Astrocyte of the cerebellum (primary cell): ENCODE data around the gene IFFO2.
A peak's percentile ranks its signal among the peaks of the same experiment; 100 is the strongest.

Experiments used
- DNase-seq: peaks from one replicate; pipeline ENCODE4 v3.0.0-alpha.2; 2011; ENCODE audit warnings: low read depth
- H3K4me3 ChIP-seq: 2 replicates; pipeline ENCODE4 v1.5.1; 2011; ENCODE audit warnings: mild to moderate bottlenecking, low read depth, low read length, moderate library complexity
- CTCF ChIP-seq: IDR thresholded peaks from 2 replicates; pipeline ENCODE4 v1.5.1; 2012; ENCODE audit warnings: low read length, low read depth, moderate library complexity, mild to moderate bottlenecking; ENCODE audit errors: missing control alignments
- in situ Hi-C: cut with HindIII; loops from 2 replicates; pipeline ENCODE4 v1.10.0; 2017; ENCODE audit warnings: low sequenced_read_pairs

Gene IFFO2

GRCh38 chr1:18918417-18918816, 38.1 kb downstream of the IFFO2 start:
- in situ Hi-C loops: no loop called here
- H3K4me3 ChIP-seq: no peak overlapping the region
- TF ChIP-seq CTCF: no peak
- DNase-seq: no peak

- in situ Hi-C loops: no loop called here
- no peak for DNase-seq
- TF ChIP-seq CTCF: no peak
- no peak overlapping the region for H3K4me3 ChIP-seq
These were observed 39.2 kb downstream of the IFFO2 start for GRCh38 chr1:18917071-18917799.

GRCh38 chr1:18915341-18915740, 41.1 kb downstream of the IFFO2 start:
- in situ Hi-C loops: no loop called here
- TF ChIP-seq CTCF: no peak
- DNase-seq: no peak
- no peak overlapping the region for H3K4me3 ChIP-seq

GRCh38 chr1:18913065-18913835, 43.2 kb downstream of the IFFO2 start:
- no peak overlapping the region for H3K4me3 ChIP-seq
- peak; percentile 51 for DNase-seq
- TF ChIP-seq CTCF: peak; percentile 100
- in situ Hi-C loops: no loop called here

- no peak for TF ChIP-seq CTCF
- in situ Hi-C loops: no loop called here
- no peak overlapping the region for H3K4me3 ChIP-seq
- DNase-seq: no peak
These were observed 43.9 kb downstream of the IFFO2 start for GRCh38 chr1:18912550-18912949.

- TF ChIP-seq CTCF: no peak
- in situ Hi-C loops: loop anchor here (10.0 kb wide), 1 partner anchor 186 kb away; no protein-coding TSS in a partner anchor
- no peak for DNase-seq
- H3K4me3 ChIP-seq: no peak overlapping the region
These were observed 47.3 kb downstream of the IFFO2 start for GRCh38 chr1:18908911-18909771.
